HUDEP-2 (cell line): ENCODE results near the gene TRNP1.

ENCODE experiments used
- DNase-seq, 76 experiments: peaks; one replicate each; lab custom pipeline; 2025; ENCODE audit not compliant: unreplicated experiment in 76 of 76; lab: John Stamatoyannopoulos, UW

The TRNP1 gene

GRCh38 chr1:27021354-27022031 lies 28.0 kb downstream of the TRNP1 start:
- DNase-seq = no peak

- no peak for DNase-seq
Measured at GRCh38 chr1:27025718-27026117, 32.2 kb downstream of the TRNP1 start.

DNA sequence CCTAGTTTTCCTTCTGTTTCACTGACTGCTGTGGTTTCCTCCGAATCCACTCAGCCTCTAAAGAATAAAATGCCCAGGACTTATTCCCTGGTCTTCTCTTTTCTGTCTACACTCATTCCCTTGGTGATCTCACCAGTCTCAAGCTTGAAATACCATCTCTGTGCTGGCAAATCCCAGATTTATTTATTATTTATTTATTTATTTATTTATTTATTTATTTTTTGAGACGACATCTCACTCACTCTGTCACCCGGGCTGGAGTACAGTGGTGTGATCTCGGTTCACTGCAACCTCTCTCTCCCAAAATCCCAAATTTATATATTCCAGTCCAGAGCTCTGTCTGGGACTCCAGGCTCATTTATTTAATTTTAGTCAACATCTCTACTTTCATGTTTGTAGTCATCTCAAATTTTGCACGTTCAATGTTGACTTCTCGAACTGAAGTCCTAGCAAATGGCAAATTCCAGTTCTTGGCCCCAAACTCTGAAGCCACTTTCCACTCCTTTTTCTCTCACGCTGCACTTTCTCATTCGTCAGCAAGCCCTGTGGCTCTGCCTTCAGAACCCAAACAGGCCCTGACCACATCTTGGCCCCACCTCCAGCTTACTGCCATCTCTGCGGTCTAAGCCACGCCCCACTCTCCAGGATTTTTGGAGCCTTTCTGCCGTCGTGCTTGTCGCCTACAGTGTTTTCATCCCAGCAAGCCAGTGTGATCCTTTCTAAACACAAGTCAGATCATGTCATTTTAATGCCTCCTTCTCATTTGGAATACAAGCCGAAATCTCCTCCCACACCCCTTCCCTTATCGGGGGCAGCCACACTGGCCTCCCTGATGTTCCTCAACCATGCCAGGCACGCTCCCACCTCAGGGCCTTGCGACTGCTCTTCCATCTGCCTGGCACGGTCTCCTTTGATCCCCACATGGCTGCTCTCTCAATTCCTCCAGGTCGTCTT lies 33.4 kb downstream of the TRNP1 start:
- peak in 23 of 76 experiments; percentile 3 to 78 (median 45) for DNase-seq

GRCh38 chr1:27027575-27028250 lies 34.2 kb downstream of the TRNP1 start:
- DNase-seq = peak in 17 of 76 experiments; percentile 6 to 74 (median 30)

DNA sequence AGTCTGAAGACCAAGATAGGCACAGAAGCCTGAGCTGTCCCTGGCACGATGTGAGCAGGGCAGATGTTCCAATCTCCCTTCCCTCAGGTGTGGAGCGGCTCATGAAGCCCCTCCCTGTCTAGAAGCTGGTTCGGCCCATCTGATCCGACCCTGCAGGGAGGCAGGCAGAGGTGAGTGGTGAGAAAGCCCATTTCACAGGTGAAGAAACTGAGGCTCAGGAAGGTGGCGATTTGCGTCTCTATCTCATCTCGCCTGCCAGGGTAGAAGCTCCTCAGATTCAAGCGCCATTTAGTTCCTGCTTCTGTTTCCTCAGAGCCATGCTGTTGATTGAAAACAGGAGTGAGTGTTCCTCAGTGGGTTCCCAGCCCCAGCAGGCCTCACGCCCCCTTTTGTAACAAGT lies 36.0 kb downstream of the TRNP1 start:
- no peak for DNase-seq

DNA sequence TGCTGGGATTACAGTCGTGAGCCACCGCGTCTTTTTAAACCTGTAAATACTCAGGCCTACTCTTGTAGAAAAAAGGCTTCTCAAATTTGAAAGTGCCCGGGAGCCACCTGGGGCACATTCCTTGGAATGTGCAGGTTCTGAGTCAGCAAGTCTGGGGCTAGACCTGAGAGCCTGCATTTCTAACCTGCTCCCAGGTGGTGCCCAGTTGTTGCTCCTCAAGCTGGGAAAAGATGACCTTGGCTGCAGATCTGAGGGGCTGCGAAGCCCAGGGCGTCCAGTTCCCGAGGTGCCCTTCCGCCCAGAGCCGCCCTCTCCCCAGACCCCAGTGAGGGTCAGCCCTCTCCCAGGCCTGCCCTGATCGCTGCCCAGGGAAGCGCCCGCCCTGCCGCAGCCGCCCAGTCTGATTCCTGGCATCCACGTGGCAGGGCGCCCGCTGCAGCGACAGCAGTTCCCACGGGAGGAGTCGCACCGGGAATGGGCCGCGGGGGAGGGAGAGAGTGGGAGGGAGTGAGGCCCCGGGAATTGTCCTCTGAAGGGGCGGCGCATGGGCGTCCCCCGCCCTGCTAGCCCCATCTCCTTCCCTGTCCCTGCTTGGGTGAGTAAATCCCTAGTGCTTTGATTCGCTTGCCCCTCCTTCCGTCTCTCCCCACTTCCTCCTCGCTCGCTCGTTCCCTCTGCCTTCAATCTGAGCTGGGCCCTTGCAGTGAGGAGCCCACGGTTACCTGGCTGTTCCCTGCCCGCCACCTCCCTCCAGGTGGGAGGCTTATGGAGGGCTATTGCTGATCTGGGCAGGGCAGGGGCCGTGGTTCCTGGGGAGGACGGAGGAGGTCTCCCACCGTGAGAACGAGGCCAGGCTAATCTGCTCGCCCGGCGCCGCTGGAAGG lies 38.0 kb downstream of the TRNP1 start:
- no peak for DNase-seq

GRCh38 chr1:27032119-27032461 lies 38.6 kb downstream of the TRNP1 start:
- no peak for DNase-seq

GRCh38 chr1:27033043-27033746 lies 39.7 kb downstream of the TRNP1 start:
- DNase-seq = peak in 23 of 76 experiments; percentile 8 to 41 (median 20)

DNA sequence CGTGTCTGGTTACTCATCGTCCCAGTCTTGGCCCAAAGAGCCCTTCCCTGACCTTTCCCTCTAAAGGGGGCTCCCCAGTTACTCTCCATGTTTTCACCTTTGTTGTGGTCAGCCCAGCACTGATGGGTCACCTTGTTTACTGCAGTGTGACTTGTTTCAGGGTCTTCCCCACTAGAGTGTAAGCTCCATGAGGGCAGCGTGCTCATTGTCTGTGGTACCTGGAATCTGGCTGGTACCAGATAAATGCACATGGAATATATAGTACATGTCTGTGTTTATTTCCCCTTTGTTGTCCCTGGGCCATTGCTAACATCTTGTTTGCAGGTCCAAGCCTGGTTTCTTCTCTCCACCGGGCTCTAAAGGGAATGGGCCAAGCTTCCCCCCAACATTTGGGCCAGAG lies 41.9 kb downstream of the TRNP1 start:
- DNase-seq = no peak

- no peak for DNase-seq
Measured at GRCh38 chr1:27036718-27037117, 43.2 kb downstream of the TRNP1 start.

DNA sequence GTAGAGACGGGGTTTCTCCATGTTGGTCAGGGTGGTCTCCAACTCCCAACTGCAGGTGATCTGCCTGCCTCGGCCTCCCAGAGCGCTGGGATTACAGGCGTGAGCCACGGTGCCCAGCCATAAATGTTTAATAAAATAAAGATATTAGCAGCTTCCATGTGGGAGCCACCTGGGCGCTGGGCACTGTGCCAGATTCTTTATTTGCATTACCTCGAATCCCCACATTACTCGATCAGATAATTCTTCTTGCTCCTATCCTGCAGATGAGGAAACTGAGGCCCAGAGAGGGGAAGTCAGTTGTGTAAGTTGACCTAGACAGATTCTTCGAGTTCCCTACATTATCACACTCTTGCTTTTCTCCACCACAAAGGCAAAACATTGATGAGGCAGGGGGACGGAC lies 44.0 kb downstream of the TRNP1 start:
- no peak for DNase-seq

DNA sequence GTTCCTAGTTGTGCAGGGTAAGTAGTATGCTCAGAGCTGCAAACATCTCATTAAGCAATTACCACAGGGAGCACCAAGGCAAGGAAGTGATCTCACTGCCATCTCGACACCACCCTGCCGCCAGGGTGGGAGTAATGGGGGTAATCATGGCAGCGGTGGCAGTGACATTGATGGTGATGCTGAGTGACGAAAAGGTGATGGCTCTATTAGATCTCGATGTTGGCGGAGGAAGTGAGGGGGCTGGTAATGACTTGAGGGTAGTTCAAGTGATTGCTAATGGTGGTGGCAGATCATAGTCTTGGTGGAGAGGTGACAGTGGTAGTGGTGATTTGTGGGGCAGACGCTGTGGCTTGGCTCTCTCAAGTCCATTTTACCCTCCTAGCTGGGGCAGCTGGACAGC lies 44.5 kb downstream of the TRNP1 start:
- no peak for DNase-seq

DNA sequence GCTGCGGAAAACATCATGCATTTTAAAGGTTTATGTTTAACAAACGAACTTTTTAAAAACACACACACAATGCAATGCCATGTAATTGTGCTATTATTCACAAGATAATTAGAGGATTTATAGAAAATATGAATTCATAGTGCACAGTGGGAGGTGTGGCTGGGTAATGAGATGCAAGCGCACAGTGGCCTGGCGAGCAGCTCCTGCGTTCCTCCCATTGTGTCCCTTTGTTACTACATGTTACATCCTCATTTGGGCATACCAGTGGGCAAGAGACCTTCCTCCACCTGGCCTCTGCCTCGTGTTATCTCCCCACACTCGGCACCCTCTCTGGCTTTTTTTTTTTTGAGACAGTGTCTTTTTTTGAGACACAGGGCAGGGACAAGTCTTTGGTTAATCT lies 49.2 kb downstream of the TRNP1 start:
- no peak for DNase-seq

DNA sequence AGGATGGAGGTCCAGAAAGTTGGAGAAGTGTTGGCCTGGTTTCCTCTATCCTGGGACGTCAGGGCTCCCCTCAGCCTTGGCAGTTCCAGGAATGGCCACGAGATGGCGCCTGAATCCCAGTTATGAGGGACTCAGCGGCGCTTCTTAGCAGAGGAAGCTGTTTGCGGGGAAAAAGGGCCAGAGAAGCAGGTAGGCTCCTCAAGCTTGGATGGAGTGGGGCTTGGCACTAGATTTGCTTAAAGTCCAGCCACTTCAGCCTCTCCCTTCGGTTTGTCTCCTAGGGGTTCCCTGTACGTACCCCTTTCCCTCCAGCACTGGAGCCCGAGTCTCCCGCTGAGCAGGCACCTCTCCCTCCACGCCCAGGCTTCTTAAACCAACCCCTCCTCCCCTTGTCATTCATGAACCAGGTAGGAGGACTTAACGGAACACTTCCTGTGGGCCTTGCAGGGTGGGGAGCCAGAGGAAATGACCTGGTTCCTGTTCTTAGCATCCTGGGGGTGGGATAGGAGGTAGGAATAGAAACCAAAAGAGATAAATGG lies 51.2 kb downstream of the TRNP1 start:
- DNase-seq = peak in 69 of 76 experiments; percentile 13 to 90 (median 65)

DNA sequence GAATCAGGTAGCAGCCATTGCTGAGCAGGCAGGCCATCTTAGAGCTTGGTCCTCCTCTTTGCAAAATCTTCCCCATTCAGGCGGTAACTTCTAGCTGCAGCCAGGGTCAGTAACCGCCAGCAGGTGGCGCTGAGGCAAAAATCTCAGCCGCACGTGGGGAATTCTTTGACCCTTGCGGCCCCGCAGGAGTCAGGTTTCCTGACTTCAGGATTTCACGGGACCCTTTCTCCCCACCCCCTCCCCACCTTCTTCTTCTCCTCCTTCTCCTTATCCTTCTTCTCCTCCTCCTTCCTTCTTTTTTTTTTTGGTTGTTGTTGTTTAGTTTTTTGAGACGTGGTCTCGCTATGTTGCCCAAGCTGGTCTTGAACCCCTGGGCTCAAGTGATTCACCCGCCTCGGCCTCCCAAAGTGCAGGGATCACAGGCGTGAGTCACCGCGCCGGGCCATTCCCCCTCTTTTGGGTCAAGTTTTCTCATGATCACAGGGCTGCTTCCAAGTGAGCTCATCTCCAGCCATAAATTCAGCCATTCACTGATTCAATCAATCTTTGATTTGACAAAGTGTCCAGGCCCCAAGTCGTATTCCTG lies 52.6 kb downstream of the TRNP1 start:
- peak in 49 of 76 experiments; percentile 6 to 62 (median 33) for DNase-seq

DNA sequence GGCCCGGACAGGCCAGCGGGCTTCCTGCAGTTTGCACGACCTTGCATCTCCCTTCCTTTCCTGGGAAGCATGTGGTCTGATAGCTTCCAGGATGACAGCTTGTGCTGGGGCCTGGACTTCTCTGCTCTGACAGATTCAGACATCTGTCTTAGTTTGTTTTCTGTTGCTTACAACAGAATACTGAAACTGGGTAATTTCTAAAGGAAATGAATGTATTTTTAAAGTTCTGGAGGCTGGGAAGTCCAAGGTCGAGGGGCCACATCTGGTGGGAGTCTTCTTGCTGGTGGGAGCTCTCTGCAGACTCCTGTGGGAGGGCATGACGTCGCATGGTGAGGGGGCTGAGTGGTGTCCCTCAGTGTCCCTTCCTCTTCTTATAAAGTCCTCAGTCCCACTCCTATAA lies 54.4 kb downstream of the TRNP1 start:
- DNase-seq = no peak

DNA sequence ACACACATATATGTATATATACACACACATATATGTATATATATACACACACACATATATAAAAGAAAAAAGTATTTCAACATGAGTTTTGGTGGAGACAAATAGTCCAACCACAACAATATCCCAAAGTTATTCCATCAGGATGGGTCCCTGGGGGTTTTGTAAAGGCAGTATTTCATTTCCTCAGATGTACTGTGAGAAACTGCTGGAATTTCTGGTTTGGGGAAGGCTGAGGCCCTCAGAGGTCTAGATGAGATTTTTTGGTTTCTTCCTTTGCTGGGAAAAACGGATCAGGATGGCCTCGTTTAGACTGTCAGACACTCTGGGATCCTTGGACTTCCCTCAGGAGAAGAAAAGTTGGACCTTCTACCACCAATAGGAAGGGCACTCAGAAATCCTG lies 55.6 kb downstream of the TRNP1 start:
- DNase-seq = no peak

- DNase-seq = peak in 5 of 76 experiments; percentile 8 to 23 (median 9)
Measured at GRCh38 chr1:27049607-27050006, 56.1 kb downstream of the TRNP1 start.
